Measurements from ENCODE around the gene SFRP2.

SFRP2 gene

GRCh38 chr4:153788413-153789276 lies at the start of gene SFRP2:
Gene SFRP2, minus strand, starts transcription at chr4:153789083. Its CDS starts 248 bp downstream, at chr4:153788835.
- no peak for DNase-seq (ENCODE audit: low spot score)

GRCh38 chr4:153838564-153838963 lies 49.7 kb upstream of the SFRP2 start:
- DNase-seq (ENCODE audit: low spot score), result no peak

GRCh38 chr4:153834901-153835300 lies 46.0 kb upstream of the SFRP2 start:
- DNase-seq (ENCODE audit: low spot score), result no peak

GRCh38 chr4:153832720-153833287 lies 43.9 kb upstream of the SFRP2 start:
- DNase-seq (ENCODE audit: low spot score), result no peak

- no peak for DNase-seq (ENCODE audit: low spot score)
Measured at GRCh38 chr4:153832054-153832453, 43.2 kb upstream of the SFRP2 start.

GRCh38 chr4:153831245-153831644 lies 42.4 kb upstream of the SFRP2 start:
- DNase-seq (ENCODE audit: low spot score), result no peak

- no peak for DNase-seq (ENCODE audit: low spot score)
Measured at GRCh38 chr4:153825691-153826090, 36.8 kb upstream of the SFRP2 start.

GRCh38 chr4:153825126-153825525 lies 36.2 kb upstream of the SFRP2 start:
- no peak for DNase-seq (ENCODE audit: low spot score)

- DNase-seq (ENCODE audit: low spot score), result no peak
Measured at GRCh38 chr4:153824501-153824900, 35.6 kb upstream of the SFRP2 start.

- DNase-seq (ENCODE audit: low spot score), result no peak
Measured at GRCh38 chr4:153823483-153823882, 34.6 kb upstream of the SFRP2 start.

- no peak for DNase-seq (ENCODE audit: low spot score)
Measured at GRCh38 chr4:153822316-153822715, 33.4 kb upstream of the SFRP2 start.

GRCh38 chr4:153817466-153817865 lies 28.6 kb upstream of the SFRP2 start:
- no peak for DNase-seq (ENCODE audit: low spot score)

- no peak for DNase-seq (ENCODE audit: low spot score)
Measured at GRCh38 chr4:153816542-153816941, 27.7 kb upstream of the SFRP2 start.

GRCh38 chr4:153814789-153815188 lies 25.9 kb upstream of the SFRP2 start:
- no peak for DNase-seq (ENCODE audit: low spot score)

GRCh38 chr4:153809916-153810810 lies 21.3 kb upstream of the SFRP2 start:
- DNase-seq (ENCODE audit: low spot score), result no peak

- no peak for DNase-seq (ENCODE audit: low spot score)
Measured at GRCh38 chr4:153809307-153809706, 20.4 kb upstream of the SFRP2 start.

- DNase-seq (ENCODE audit: low spot score), result no peak
Measured at GRCh38 chr4:153808175-153808574, 19.3 kb upstream of the SFRP2 start.

GRCh38 chr4:153806073-153806472 lies 17.2 kb upstream of the SFRP2 start:
- no peak for DNase-seq (ENCODE audit: low spot score)

- no peak for DNase-seq (ENCODE audit: low spot score)
Measured at GRCh38 chr4:153804722-153805121, 15.8 kb upstream of the SFRP2 start.

- DNase-seq (ENCODE audit: low spot score), result no peak
Measured at GRCh38 chr4:153799694-153800074, 10.8 kb upstream of the SFRP2 start.

GRCh38 chr4:153798901-153799693 lies 10.2 kb upstream of the SFRP2 start:
- DNase-seq (ENCODE audit: low spot score), result no peak

- no peak for DNase-seq (ENCODE audit: low spot score)
Measured at GRCh38 chr4:153798420-153798819, 9.5 kb upstream of the SFRP2 start.
